WERI-Rb-1 (cell line): ENCODE results near the gene CALR.

Experiments used
- DNase-seq: peaks from one replicate; pipeline ENCODE4 v3.0.0-alpha.2; 2020
- H3K27ac ChIP-seq: fragments of 250-450 bp; sonication (Bioruptor Pico); 2 replicates; pipeline ENCODE4 v1.5.1; 2020; ENCODE audit warnings: mild to moderate bottlenecking, moderate library complexity
- H3K27me3 ChIP-seq: fragments of 250-450 bp; sonication (Bioruptor Pico); 2 replicates; pipeline ENCODE4 v1.5.1; 2021; ENCODE audit warnings: mild to moderate bottlenecking, low read depth, moderate library complexity; ENCODE audit not compliant: insufficient read depth, severe bottlenecking
- H3K36me3 ChIP-seq: fragments of 250-450 bp; sonication (Bioruptor Pico); 2 replicates; pipeline ENCODE4 v1.5.1; 2020; ENCODE audit warnings: mild to moderate bottlenecking, moderate library complexity
- H3K4me3 ChIP-seq: 2 replicates; pipeline ENCODE4 v1.5.1; 2011; ENCODE audit warnings: low read depth, mild to moderate bottlenecking, control low read depth, low read length
- H3K9me3 ChIP-seq: fragments of 250-450 bp; sonication (Bioruptor Pico); 2 replicates; pipeline ENCODE4 v1.5.1; 2021; ENCODE audit warnings: mild to moderate bottlenecking, moderate library complexity; ENCODE audit not compliant: severe bottlenecking
- CTCF ChIP-seq: IDR thresholded peaks from 2 replicates; pipeline ENCODE4 v1.5.1; 2011; ENCODE audit warnings: low read depth, mild to moderate bottlenecking, control low read depth, inconsistent platforms, low read length

CALR gene

GRCh38 chr19:12992729-12993128, 54.3 kb downstream of the CALR start:
- no peak overlapping the region for H3K4me3 ChIP-seq
- H3K9me3 ChIP-seq = no peaks in the 10 kb centered on the region
- H3K27ac ChIP-seq = no peak overlapping the region
- no peaks in the 10 kb centered on the region for H3K36me3 ChIP-seq
- peaks cover 3% of the 10 kb centered on the region for H3K27me3 ChIP-seq
- DNase-seq = no peak
- TF ChIP-seq CTCF = no peak

- peaks cover 3% of the 10 kb centered on the region for H3K27me3 ChIP-seq
Measured at GRCh38 chr19:12993562-12993961, 55.2 kb downstream of the CALR start.

More at GRCh38 chr19:12993562-12993961, 55.2 kb downstream of the CALR start:
- H3K4me3 ChIP-seq = no peak overlapping the region
- DNase-seq = no peak
- no peaks in the 10 kb centered on the region for H3K36me3 ChIP-seq
- no peak for TF ChIP-seq CTCF
- H3K27ac ChIP-seq = no peak overlapping the region
- H3K9me3 ChIP-seq = no peaks in the 10 kb centered on the region
